Transverse colon (tissue), 3 donors: ENCODE results near the gene RAP1GAP2.

Source experiments
- POLR2A ChIP-seq: fragments of 450-650 bp; IDR thresholded peaks from one replicate; pipeline ENCODE4 v1.6.1; 2016; ENCODE audit warnings: antibody characterized with exemption, mild to moderate bottlenecking, moderate library complexity
- TF ChIP-seq, protein P1 (sequence below), 5 experiments: fragments of 200-600 bp in 3 of 5; fragments of 450-650 bp in 2 of 5; sonication (generic) in 3 of 5; IDR thresholded peaks; 1 replicate in 2 of 5; 2 replicates in 3 of 5; pipeline ENCODE4 v1.5.1; 2016 to 2017; ENCODE audit warnings: antibody characterized with exemption in 5 of 5, inconsistent platforms in 3 of 5, mild to moderate bottlenecking in 2 of 5, moderate library complexity in 1 of 5

DNA sequence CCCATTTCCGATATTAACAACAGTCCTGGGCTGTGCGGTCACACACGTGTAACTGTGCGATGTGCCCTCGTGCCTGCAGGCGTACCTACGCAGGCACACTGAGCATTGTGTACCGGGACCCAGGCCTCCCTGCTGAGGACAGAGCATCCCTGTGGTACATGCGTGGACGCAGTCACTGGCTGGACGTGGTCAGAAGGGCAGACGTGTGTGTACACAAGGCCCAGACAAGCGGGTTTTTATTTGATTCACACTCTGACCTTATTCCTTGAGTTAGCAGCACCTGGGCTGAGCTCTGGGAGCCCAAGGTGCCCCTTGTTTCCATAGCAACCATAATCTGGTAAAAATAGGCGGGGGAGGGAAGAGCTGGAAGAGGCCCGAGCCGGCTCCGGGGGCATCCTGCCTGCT is 19.5 kb downstream of the RAP1GAP2 start:
- TF ChIP-seq, protein P1, sequence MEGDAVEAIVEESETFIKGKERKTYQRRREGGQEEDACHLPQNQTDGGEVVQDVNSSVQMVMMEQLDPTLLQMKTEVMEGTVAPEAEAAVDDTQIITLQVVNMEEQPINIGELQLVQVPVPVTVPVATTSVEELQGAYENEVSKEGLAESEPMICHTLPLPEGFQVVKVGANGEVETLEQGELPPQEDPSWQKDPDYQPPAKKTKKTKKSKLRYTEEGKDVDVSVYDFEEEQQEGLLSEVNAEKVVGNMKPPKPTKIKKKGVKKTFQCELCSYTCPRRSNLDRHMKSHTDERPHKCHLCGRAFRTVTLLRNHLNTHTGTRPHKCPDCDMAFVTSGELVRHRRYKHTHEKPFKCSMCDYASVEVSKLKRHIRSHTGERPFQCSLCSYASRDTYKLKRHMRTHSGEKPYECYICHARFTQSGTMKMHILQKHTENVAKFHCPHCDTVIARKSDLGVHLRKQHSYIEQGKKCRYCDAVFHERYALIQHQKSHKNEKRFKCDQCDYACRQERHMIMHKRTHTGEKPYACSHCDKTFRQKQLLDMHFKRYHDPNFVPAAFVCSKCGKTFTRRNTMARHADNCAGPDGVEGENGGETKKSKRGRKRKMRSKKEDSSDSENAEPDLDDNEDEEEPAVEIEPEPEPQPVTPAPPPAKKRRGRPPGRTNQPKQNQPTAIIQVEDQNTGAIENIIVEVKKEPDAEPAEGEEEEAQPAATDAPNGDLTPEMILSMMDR (IDR thresholded peaks at IDR 0.05) = no peak
- TF ChIP-seq POLR2A = no peak
